OCI-LY1 (cell line): ENCODE results near the gene TEN1.

ENCODE experiments used
- EZH2 ChIP-seq: fragments of 200-600 bp; sonication (generic), shearing (Covaris generic); IDR thresholded peaks from 2 replicates; pipeline ENCODE4 v1.8.0; 2017; ENCODE audit warnings: borderline replicate concordance, mixed run types, mild to moderate bottlenecking, antibody characterized with exemption, low read length, moderate library complexity, mixed read lengths
- TF ChIP-seq, protein P1 (sequence below): fragments of 200-600 bp; sonication (generic), shearing (Covaris generic); IDR thresholded peaks from 2 replicates; pipeline ENCODE4 v1.5.1; 2017; ENCODE audit warnings: mild to moderate bottlenecking, antibody characterized with exemption, low read length, moderate library complexity, mixed read lengths

DNA sequence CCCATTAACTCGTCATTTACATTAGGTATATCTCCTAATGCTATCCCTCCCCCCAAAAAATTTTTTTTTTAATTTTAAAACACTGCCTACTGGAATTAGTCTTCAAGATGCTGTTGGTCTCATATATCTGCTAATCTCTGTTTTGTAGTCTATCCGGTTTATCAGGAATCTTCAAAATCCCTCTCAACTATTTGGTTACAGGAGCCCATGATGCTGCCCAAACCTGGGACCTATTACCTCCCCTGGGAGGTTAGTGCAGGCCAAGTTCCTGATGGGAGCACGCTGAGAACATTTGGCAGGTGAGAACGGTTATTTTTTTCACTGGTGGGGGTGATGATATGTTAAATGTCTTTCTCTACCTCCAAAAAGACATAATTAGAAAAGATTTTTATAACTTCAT lies 6.9 kb downstream of the TEN1 start:
- TF ChIP-seq, protein P1, sequence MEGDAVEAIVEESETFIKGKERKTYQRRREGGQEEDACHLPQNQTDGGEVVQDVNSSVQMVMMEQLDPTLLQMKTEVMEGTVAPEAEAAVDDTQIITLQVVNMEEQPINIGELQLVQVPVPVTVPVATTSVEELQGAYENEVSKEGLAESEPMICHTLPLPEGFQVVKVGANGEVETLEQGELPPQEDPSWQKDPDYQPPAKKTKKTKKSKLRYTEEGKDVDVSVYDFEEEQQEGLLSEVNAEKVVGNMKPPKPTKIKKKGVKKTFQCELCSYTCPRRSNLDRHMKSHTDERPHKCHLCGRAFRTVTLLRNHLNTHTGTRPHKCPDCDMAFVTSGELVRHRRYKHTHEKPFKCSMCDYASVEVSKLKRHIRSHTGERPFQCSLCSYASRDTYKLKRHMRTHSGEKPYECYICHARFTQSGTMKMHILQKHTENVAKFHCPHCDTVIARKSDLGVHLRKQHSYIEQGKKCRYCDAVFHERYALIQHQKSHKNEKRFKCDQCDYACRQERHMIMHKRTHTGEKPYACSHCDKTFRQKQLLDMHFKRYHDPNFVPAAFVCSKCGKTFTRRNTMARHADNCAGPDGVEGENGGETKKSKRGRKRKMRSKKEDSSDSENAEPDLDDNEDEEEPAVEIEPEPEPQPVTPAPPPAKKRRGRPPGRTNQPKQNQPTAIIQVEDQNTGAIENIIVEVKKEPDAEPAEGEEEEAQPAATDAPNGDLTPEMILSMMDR, result no peak
- TF ChIP-seq EZH2, result no peak
